HepG2 (cell line): ENCODE results near the gene LRRC45. TPM values are rescaled to one million over a fixed set of nuclear protein-coding genes. Genes with fewer than 3 reads are reported as not detected.
A peak's percentile ranks its signal among the peaks of the same experiment; 100 is the strongest.

Source experiments
- ELF4 ChIP-seq: sonication (generic); formaldehyde crosslinking; IDR thresholded peaks from 2 replicates; pipeline ENCODE4 v1.5.0; 2020; ENCODE audit warnings: missing genetic modification reagents, mild to moderate bottlenecking, moderate library complexity, borderline replicate concordance
- IKZF4 ChIP-seq: sonication (generic); formaldehyde crosslinking; IDR thresholded peaks from 2 replicates; pipeline ENCODE4 v1.5.1; 2020; ENCODE audit warnings: borderline replicate concordance, mild to moderate bottlenecking, low read depth, missing genetic modification reagents; ENCODE audit errors: not compliant biosample characterization
- KLF12 ChIP-seq: sonication (generic); formaldehyde crosslinking; IDR thresholded peaks from 2 replicates; pipeline ENCODE4 v1.4.0; 2020; ENCODE audit warnings: missing genetic modification reagents, borderline replicate concordance
- MED1 ChIP-seq: sonication (generic); formaldehyde crosslinking; IDR thresholded peaks from 2 replicates; pipeline ENCODE4 v1.4.0; 2020; ENCODE audit warnings: missing genetic modification reagents
- MXI1 ChIP-seq: IDR thresholded peaks from 3 replicates; pipeline ENCODE4 v1.6.1; 2012; ENCODE audit warnings: low read depth, low read length, inconsistent platforms, borderline replicate concordance
- NR2C2 ChIP-seq: sonication (generic); formaldehyde crosslinking; IDR thresholded peaks from 2 replicates; pipeline ENCODE4 v1.4.0; 2020; ENCODE audit warnings: missing genetic modification reagents, mild to moderate bottlenecking, moderate library complexity, borderline replicate concordance
- PLRG1 ChIP-seq: fragments of 450-650 bp; conservative IDR thresholded peaks from 2 replicates; pipeline ENCODE4 v1.6.1; 2016
- ZFX ChIP-seq: sonication (generic); formaldehyde crosslinking; IDR thresholded peaks from 2 replicates; pipeline ENCODE4 v1.4.0; 2020; ENCODE audit warnings: mild to moderate bottlenecking, low read depth, missing genetic modification reagents, moderate library complexity
- ZNF335 ChIP-seq: sonication (generic); formaldehyde crosslinking; IDR thresholded peaks from 2 replicates; pipeline ENCODE4 v1.4.0; 2020; ENCODE audit warnings: missing genetic modification reagents
- ZNF567 ChIP-seq: sonication (generic); formaldehyde crosslinking; IDR thresholded peaks from 2 replicates; pipeline ENCODE4 v1.8.1; 2023; ENCODE audit warnings: mild to moderate bottlenecking, missing genetic modification reagents, borderline replicate concordance
- ZNF781 ChIP-seq: sonication (generic); formaldehyde crosslinking; IDR thresholded peaks from 2 replicates; pipeline ENCODE4 v1.5.1; 2020; ENCODE audit warnings: borderline replicate concordance, mild to moderate bottlenecking, missing genetic modification reagents; ENCODE audit errors: not compliant biosample characterization
- ZSCAN22 ChIP-seq: sonication (generic); formaldehyde crosslinking; IDR thresholded peaks from 2 replicates; pipeline ENCODE4 v1.4.0; 2020; ENCODE audit warnings: mild to moderate bottlenecking, missing genetic modification reagents
- polyA plus RNA-seq, 8 experiments: library from polyadenylated mRNA; depleted of rRNA in 3 of 8; stranded (reverse) in 7 of 8; unstranded in 1 of 8; fragments of >200 nt; fragmentation: Illumina TruSeq in 4 of 8; extraction: Trizol in 4 of 8; gene quantifications; 2 replicates each; pipeline versions ENCODE4 v1.2.1 to v1.2.3, GENCODE V29; 2011 to 2016; ENCODE audit warnings: low read depth in 4 of 8, missing spikeins in 1 of 8, mixed read lengths in 1 of 8; ENCODE audit not compliant: insufficient read depth in 1 of 8
- total RNA-seq, 5 experiments: library from RNA; depleted of rRNA; stranded (reverse); fragments of >200 nt; fragmentation: Illumina TruSeq; extraction: Trizol; gene quantifications; 2 replicates each; pipeline ENCODE4 v1.2.3, GENCODE V29; 2016; ENCODE audit warnings: low read depth in 1 of 5
- TF ChIP-seq, protein P1 (sequence below): conservative IDR thresholded peaks from 2 replicates; pipeline ENCODE4 v1.6.1; 2018; ENCODE audit warnings: missing genetic modification reagents
- TF ChIP-seq, protein P2 (sequence below): sonication (generic); formaldehyde crosslinking; IDR thresholded peaks from 2 replicates; pipeline ENCODE4 v1.5.0; 2020; ENCODE audit warnings: mild to moderate bottlenecking, missing genetic modification reagents, borderline replicate concordance
- TF ChIP-seq, protein P3 (sequence below): sonication (generic); formaldehyde crosslinking; IDR thresholded peaks from 2 replicates; pipeline ENCODE4 v1.4.0; 2020; ENCODE audit warnings: missing genetic modification reagents

Gene LRRC45
- total and polyA plus RNA-seq, 2 of the 13 experiments (the other 11 are each of a cell fraction or from before 2014, with no cell fraction given): 11.6 to 48.1 TPM

DNA sequence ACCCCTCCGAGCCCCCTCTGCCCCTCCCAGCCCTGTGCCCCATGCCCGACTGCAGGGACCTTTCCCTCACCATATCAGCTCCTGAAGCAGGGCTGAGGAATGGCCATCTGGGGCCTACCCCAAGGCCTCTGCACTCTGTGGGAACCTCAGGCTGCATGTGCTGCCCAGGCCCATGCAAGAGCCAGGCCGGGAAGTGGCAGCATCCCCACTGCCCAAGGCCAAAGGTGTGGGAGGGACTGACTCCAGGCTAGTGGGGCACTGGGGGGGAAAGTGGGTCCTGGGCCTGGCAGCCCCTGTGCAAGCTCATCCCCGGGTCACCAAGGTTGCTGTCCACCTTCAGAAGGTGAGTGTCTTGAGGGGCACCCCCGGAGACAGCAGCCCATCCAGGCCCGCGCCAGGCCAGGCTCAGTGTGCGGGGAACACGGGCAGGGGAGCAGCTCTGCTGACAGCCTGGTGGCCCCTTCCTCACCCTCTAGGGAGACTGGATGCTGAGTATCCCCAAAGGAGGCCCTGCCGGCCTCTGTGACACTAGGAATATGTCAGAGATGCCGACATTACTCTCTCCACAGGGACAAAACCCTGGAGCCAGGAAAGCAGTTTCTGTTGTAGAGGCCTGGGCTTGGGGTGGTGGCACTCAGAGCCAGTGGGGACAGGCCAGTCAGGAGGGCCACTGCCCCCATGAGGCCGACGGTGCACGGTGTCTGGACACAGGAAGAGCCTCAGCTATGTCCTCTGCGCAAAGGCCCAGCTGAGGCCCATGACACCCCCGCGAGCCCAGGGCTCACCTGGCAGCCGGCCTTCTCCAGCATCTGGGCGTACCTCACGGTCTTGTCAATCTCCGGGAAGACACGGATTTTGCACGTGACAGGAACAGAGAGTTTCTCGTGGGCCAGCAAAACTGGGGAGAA is 39.2 kb downstream of the LRRC45 start (continued):
- TF ChIP-seq IKZF4 (CRISPR knock-in tag) (no peak), MED1 (CRISPR knock-in tag) (0 out of 2 replicates have a peak, but pooled peaks have one; percentile 19), ZNF335 (no peak), ZFX (CRISPR knock-in tag) (no peak; the same call in 1 of the 2 replicates), MXI1 (no peak), ZSCAN22 (CRISPR knock-in tag) (no peak), NR2C2 (CRISPR knock-in tag) (no peak), ZNF781 (no peak), ZNF567 (CRISPR knock-in tag) (no peak), PLRG1 (no peak), ELF4 (CRISPR knock-in tag) (no peak), KLF12 (CRISPR knock-in tag) (no peak)
- TF ChIP-seq, protein P1, sequence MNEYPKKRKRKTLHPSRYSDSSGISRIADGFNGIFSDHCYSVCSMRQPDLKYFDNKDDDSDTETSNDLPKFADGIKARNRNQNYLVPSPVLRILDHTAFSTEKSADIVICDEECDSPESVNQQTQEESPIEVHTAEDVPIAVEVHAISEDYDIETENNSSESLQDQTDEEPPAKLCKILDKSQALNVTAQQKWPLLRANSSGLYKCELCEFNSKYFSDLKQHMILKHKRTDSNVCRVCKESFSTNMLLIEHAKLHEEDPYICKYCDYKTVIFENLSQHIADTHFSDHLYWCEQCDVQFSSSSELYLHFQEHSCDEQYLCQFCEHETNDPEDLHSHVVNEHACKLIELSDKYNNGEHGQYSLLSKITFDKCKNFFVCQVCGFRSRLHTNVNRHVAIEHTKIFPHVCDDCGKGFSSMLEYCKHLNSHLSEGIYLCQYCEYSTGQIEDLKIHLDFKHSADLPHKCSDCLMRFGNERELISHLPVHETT (CRISPR knock-in tag): no peak
- TF ChIP-seq, protein P2, sequence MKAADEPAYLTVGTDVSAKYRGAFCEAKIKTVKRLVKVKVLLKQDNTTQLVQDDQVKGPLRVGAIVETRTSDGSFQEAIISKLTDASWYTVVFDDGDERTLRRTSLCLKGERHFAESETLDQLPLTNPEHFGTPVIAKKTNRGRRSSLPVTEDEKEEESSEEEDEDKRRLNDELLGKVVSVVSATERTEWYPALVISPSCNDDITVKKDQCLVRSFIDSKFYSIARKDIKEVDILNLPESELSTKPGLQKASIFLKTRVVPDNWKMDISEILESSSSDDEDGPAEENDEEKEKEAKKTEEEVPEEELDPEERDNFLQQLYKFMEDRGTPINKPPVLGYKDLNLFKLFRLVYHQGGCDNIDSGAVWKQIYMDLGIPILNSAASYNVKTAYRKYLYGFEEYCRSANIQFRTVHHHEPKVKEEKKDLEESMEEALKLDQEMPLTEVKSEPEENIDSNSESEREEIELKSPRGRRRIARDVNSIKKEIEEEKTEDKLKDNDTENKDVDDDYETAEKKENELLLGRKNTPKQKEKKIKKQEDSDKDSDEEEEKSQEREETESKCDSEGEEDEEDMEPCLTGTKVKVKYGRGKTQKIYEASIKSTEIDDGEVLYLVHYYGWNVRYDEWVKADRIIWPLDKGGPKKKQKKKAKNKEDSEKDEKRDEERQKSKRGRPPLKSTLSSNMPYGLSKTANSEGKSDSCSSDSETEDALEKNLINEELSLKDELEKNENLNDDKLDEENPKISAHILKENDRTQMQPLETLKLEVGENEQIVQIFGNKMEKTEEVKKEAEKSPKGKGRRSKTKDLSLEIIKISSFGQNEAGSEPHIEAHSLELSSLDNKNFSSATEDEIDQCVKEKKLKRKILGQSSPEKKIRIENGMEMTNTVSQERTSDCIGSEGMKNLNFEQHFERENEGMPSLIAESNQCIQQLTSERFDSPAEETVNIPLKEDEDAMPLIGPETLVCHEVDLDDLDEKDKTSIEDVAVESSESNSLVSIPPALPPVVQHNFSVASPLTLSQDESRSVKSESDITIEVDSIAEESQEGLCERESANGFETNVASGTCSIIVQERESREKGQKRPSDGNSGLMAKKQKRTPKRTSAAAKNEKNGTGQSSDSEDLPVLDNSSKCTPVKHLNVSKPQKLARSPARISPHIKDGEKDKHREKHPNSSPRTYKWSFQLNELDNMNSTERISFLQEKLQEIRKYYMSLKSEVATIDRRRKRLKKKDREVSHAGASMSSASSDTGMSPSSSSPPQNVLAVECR (CRISPR knock-in tag): peak; percentile 15
- TF ChIP-seq, protein P3, sequence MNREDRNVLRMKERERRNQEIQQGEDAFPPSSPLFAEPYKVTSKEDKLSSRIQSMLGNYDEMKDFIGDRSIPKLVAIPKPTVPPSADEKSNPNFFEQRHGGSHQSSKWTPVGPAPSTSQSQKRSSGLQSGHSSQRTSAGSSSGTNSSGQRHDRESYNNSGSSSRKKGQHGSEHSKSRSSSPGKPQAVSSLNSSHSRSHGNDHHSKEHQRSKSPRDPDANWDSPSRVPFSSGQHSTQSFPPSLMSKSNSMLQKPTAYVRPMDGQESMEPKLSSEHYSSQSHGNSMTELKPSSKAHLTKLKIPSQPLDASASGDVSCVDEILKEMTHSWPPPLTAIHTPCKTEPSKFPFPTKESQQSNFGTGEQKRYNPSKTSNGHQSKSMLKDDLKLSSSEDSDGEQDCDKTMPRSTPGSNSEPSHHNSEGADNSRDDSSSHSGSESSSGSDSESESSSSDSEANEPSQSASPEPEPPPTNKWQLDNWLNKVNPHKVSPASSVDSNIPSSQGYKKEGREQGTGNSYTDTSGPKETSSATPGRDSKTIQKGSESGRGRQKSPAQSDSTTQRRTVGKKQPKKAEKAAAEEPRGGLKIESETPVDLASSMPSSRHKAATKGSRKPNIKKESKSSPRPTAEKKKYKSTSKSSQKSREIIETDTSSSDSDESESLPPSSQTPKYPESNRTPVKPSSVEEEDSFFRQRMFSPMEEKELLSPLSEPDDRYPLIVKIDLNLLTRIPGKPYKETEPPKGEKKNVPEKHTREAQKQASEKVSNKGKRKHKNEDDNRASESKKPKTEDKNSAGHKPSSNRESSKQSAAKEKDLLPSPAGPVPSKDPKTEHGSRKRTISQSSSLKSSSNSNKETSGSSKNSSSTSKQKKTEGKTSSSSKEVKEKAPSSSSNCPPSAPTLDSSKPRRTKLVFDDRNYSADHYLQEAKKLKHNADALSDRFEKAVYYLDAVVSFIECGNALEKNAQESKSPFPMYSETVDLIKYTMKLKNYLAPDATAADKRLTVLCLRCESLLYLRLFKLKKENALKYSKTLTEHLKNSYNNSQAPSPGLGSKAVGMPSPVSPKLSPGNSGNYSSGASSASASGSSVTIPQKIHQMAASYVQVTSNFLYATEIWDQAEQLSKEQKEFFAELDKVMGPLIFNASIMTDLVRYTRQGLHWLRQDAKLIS: no peak
